HepG2 (cell line): Measurements from ENCODE around the gene FAM228B. TPM values are rescaled to one million over a fixed set of nuclear protein-coding genes. Genes with fewer than 3 reads are reported as not detected.

ENCODE experiments used
- HNRNPK ChIP-seq: fragments of 200-400 bp; formaldehyde crosslinking; IDR thresholded peaks from 2 replicates; pipeline ENCODE4 v1.6.1; 2018; ENCODE audit warnings: low read length, low read depth, moderate library complexity, mild to moderate bottlenecking; ENCODE audit not compliant: poor library complexity, severe bottlenecking
- KAT7 ChIP-seq: IDR thresholded peaks from 2 replicates; pipeline ENCODE4 v1.6.1; 2018; ENCODE audit warnings: borderline replicate concordance, missing compliant biosample characterization
- TMF1 ChIP-seq: sonication (generic); formaldehyde crosslinking; IDR thresholded peaks from 2 replicates; pipeline ENCODE4 v1.8.1; 2022; ENCODE audit warnings: low read depth, missing genetic modification reagents
- polyA plus RNA-seq, 8 experiments: library from polyadenylated mRNA; depleted of rRNA in 3 of 8; stranded (reverse) in 7 of 8; unstranded in 1 of 8; fragments of >200 nt; fragmentation: Illumina TruSeq in 4 of 8; extraction: Trizol in 4 of 8; gene quantifications; 2 replicates each; pipeline versions ENCODE4 v1.2.1 to v1.2.3, GENCODE V29; 2011 to 2016; ENCODE audit warnings: low read depth in 4 of 8, missing spikeins in 1 of 8, mixed read lengths in 1 of 8; ENCODE audit not compliant: insufficient read depth in 1 of 8
- total RNA-seq, 5 experiments: library from RNA; depleted of rRNA; stranded (reverse); fragments of >200 nt; fragmentation: Illumina TruSeq; extraction: Trizol; gene quantifications; 2 replicates each; pipeline ENCODE4 v1.2.3, GENCODE V29; 2016; ENCODE audit warnings: low read depth in 1 of 5
- TF ChIP-seq, protein P1 (sequence below): sonication (generic); formaldehyde crosslinking; IDR thresholded peaks from 2 replicates; pipeline ENCODE4 v1.4.0; 2020; ENCODE audit warnings: mild to moderate bottlenecking, missing genetic modification reagents, borderline replicate concordance
- TF ChIP-seq, protein P2 (sequence below): sonication (generic); formaldehyde crosslinking; IDR thresholded peaks from 2 replicates; pipeline ENCODE4 v1.4.0; 2020; ENCODE audit warnings: missing genetic modification reagents

Gene FAM228B
- total and polyA plus RNA-seq, 2 of the 13 experiments (the other 11 are each of a cell fraction or from before 2014, with no cell fraction given) = 0.79 to 1.1 TPM

DNA sequence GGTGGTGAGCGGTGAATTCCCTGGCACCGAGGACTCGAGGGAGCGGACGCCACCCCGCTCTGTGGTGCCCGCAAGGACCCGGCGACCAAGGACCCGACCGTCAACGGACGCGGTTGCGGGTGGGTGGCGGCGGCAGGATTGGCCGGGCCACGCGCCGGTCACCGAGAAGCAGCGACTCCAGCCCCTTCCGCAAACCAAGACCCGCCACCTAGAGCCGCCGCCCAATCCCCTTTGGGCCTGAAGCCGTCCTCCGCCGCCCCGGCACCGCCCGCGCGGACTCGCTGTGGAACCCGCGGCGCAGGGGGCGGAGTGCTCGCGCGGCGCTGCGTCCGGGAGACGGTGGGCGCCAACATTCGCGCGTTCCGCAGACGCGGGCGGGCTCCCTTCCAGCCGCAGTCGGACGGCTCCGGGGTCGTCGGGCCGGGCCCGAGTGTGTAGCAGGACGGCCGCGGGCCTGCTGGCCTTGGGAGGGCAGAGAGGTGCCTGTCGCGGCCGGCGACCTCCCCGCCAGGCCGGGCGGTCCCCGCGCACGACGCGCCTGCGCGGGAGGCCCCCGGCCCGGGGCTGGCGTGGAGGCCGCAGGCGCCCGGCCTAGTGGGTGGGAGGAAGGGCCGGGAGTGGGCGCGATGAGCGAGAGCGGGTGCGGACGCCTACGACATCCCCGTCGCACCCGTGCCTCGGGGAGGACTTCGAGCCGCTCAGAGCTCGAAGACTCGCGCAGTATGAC is at the start of gene FAM228B, which contains the start of gene PFN4 (continued):
- TF ChIP-seq, protein P1, sequence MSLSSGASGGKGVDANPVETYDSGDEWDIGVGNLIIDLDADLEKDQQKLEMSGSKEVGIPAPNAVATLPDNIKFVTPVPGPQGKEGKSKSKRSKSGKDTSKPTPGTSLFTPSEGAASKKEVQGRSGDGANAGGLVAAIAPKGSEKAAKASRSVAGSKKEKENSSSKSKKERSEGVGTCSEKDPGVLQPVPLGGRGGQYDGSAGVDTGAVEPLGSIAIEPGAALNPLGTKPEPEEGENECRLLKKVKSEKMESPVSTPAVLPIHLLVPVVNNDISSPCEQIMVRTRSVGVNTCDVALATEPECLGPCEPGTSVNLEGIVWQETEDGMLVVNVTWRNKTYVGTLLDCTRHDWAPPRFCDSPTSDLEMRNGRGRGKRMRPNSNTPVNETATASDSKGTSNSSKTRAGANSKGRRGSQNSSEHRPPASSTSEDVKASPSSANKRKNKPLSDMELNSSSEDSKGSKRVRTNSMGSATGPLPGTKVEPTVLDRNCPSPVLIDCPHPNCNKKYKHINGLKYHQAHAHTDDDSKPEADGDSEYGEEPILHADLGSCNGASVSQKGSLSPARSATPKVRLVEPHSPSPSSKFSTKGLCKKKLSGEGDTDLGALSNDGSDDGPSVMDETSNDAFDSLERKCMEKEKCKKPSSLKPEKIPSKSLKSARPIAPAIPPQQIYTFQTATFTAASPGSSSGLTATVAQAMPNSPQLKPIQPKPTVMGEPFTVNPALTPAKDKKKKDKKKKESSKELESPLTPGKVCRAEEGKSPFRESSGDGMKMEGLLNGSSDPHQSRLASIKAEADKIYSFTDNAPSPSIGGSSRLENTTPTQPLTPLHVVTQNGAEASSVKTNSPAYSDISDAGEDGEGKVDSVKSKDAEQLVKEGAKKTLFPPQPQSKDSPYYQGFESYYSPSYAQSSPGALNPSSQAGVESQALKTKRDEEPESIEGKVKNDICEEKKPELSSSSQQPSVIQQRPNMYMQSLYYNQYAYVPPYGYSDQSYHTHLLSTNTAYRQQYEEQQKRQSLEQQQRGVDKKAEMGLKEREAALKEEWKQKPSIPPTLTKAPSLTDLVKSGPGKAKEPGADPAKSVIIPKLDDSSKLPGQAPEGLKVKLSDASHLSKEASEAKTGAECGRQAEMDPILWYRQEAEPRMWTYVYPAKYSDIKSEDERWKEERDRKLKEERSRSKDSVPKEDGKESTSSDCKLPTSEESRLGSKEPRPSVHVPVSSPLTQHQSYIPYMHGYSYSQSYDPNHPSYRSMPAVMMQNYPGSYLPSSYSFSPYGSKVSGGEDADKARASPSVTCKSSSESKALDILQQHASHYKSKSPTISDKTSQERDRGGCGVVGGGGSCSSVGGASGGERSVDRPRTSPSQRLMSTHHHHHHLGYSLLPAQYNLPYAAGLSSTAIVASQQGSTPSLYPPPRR (CRISPR knock-in tag) = peak; percentile 40; the same call in 1 of the 2 replicates
- TF ChIP-seq HNRNPK = peak; percentile 41
- TF ChIP-seq TMF1 (CRISPR knock-in tag) = peak; percentile 98; the same call in 1 of the 2 replicates
- TF ChIP-seq KAT7 (CRISPR knock-in tag) = peak; percentile 61; the same call in 1 of the 2 replicates
- TF ChIP-seq, protein P2, sequence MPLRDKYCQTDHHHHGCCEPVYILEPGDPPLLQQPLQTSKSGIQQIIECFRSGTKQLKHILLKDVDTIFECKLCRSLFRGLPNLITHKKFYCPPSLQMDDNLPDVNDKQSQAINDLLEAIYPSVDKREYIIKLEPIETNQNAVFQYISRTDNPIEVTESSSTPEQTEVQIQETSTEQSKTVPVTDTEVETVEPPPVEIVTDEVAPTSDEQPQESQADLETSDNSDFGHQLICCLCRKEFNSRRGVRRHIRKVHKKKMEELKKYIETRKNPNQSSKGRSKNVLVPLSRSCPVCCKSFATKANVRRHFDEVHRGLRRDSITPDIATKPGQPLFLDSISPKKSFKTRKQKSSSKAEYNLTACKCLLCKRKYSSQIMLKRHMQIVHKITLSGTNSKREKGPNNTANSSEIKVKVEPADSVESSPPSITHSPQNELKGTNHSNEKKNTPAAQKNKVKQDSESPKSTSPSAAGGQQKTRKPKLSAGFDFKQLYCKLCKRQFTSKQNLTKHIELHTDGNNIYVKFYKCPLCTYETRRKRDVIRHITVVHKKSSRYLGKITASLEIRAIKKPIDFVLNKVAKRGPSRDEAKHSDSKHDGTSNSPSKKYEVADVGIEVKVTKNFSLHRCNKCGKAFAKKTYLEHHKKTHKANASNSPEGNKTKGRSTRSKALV = peak; percentile 58; the same call in 1 of the 2 replicates
